Measurements from ENCODE around the gene SUCLG1. TPM values are rescaled to one million over a fixed set of nuclear protein-coding genes. Genes with fewer than 3 reads are reported as not detected.

Gene SUCLG1
- total and polyA plus RNA-seq, 2 of the 8 experiments (the other 6 are each of a cell fraction or from before 2014, with no cell fraction given), result 19.9 to 40.0 TPM

- Histone ChIP-seq H2BK12ac (ENCODE audit: low read depth, low read length) (no peak overlapping the region), H2BK120ac (replicated peaks; ENCODE audit: low read depth, low read length) (no peak overlapping the region), H4K5ac (ENCODE audit: insufficient read length, low read depth, low read length) (no peak overlapping the region), H4K8ac (ENCODE audit: extremely low read depth, insufficient read depth, low read length) (peak overlapping the region; percentile 72; the same call in 1 of the 2 replicates), H3K79me1 (ENCODE audit: low read depth, low read length) (no peaks in the 10 kb centered on the region; the same call in none of the 2 replicates), H3K36me3 (ENCODE audit: control insufficient read depth in 2 of 4, insufficient read depth in 4 of 4, low read length in 3 of 4) (no peaks in the 10 kb centered on the region), H3K9me3 (ENCODE audit: insufficient read depth in 2 of 2, low read depth in 1 of 2, low read length in 1 of 2) (no peaks in the 10 kb centered on the region), H3K23me2 (ENCODE audit: low read depth, low read length) (peaks cover 11% of the 10 kb centered on the region), H3K23ac (ENCODE audit: insufficient read length) (no peak overlapping the region), H3K14ac (ENCODE audit: insufficient read length) (no peak overlapping the region), H3K4me3 (ENCODE audit: extremely low read depth in 1 of 4, insufficient read depth in 2 of 4, low read depth in 3 of 4, low read length in 4 of 4) (peak overlapping the region; percentile 71 to 98 (median 86)), H3K27ac (ENCODE audit: low read depth, low read length) (no peak overlapping the region), H2BK5ac (ENCODE audit: low read depth, low read length) (no peak overlapping the region), H4K91ac (replicated peaks; ENCODE audit: insufficient read length, low read length) (no peak overlapping the region), H3K9ac (replicated peaks in 1 of 4; ENCODE audit: extremely low read depth in 1 of 4, low read depth in 3 of 4, low read length in 3 of 4) (no peak overlapping the region; a peak in 2 of 7 replicates), H2BK15ac (ENCODE audit: low read length) (no peak overlapping the region), H3K4me2 (ENCODE audit: insufficient read depth in 1 of 2, low read depth in 2 of 2, low read length in 2 of 2) (peak overlapping the region; percentile 89 to 94), H3K56ac (replicated peaks; ENCODE audit: insufficient read length, low read depth, low read length) (peak overlapping the region; percentile 11), H3K4me1 (replicated peaks in 1 of 4; ENCODE audit: control insufficient read depth in 3 of 4, insufficient read depth in 4 of 4, low read length in 3 of 4) (peaks cover 0 to 2% (median 0%) of the 10 kb centered on the region in 4 experiments; a peak in 1 of 7 replicates), H2AK5ac (ENCODE audit: low read depth, low read length) (no peak overlapping the region), H3K4ac (replicated peaks; ENCODE audit: insufficient read length, low read depth, low read length) (no peak overlapping the region), H3K18ac (ENCODE audit: extremely low read depth, low read length) (no peak overlapping the region), H2AFZ (ENCODE audit: low read length) (peak overlapping the region; percentile 82), H3K27me3 (replicated peaks in 1 of 4; ENCODE audit: control insufficient read depth in 3 of 4, extremely low read depth in 1 of 4, insufficient read depth in 3 of 4, low read length in 3 of 4) (no peaks in the 10 kb centered on the region), H2BK20ac (ENCODE audit: low read length) (no peak overlapping the region), H4K20me1 (replicated peaks in 1 of 2; ENCODE audit: control insufficient read depth in 1 of 2, insufficient read depth in 2 of 2, low read length in 2 of 2) (no peaks in the 10 kb centered on the region), H3K79me2 (ENCODE audit: control insufficient read depth in 1 of 2, insufficient read depth in 2 of 2, low read length in 2 of 2) (peaks cover 0 to 14% of the 10 kb centered on the region in 2 experiments; a peak in 2 of 4 replicates)
- TF ChIP-seq YY1 (IDR thresholded peaks at IDR 0.05; ENCODE audit: low read depth, low read length), result no peak
- no peak for TF ChIP-seq SP4 (IDR thresholded peaks at IDR 0.05; ENCODE audit: low read length)
- TF ChIP-seq HDAC2 (IDR thresholded peaks at IDR 0.05; ENCODE audit: borderline replicate concordance in 1 of 2, low read depth in 2 of 2, low read length in 2 of 2), result 0 out of 4 replicates have a peak, but pooled peaks of 1 of the 2 experiments have one; percentile 13
- TF ChIP-seq ZNF274 (IDR thresholded peaks at IDR 0.05; ENCODE audit: borderline replicate concordance, extremely low read depth, low read length), result no peak
- peak; percentile 84 for TF ChIP-seq SAP30 (IDR thresholded peaks at IDR 0.05; ENCODE audit: insufficient read depth, insufficient replicate concordance, low read length)
- TF ChIP-seq SIN3A (conservative IDR thresholded peaks at IDR 0.05 in 1 of 2, IDR thresholded peaks at IDR 0.05 in 1 of 2; ENCODE audit: low read depth in 1 of 2, low read length in 2 of 2), result 0 out of 4 replicates have a peak, but pooled peaks of 1 of the 2 experiments have one; percentile 0
- DNase-seq (ENCODE audit: low read depth in 1 of 2, low spot score in 2 of 2) (no peak), FAIRE-seq (no peak)
- CTCF ChIA-PET (ENCODE audit: partially characterized antibody), result no interaction called here
- POLR2A ChIA-PET (ENCODE audit: partially characterized antibody), result no interaction called here
- 9% methylated on average over 16 of the region's 16 CpGs; no CpG with 5 or more reads in 1 of the 2 experiments for WGBS, 2 experiments (ENCODE audit: extremely low coverage in 1 of 2, insufficient coverage in 1 of 2, insufficient read length in 1 of 2, insufficient replicate concordance in 2 of 2, low coverage in 1 of 2, low lambda C conversion rate in 2 of 2, missing lambda C conversion rate in 1 of 2)
Observed at GRCh38 chr2:84458551-84459017, 496 bp downstream of the SUCLG1 start.

Data from H1 (cell line).